Upper lobe of right lung (tissue), 1 donor: ENCODE measurements around the gene ORC3. TPM values are rescaled to one million over a fixed set of nuclear protein-coding genes. Genes with fewer than 3 reads are reported as not detected.
A peak's percentile ranks its signal among the peaks of the same experiment; 100 is the strongest.

Experiments
- ATAC-seq: fragments of 200-7000 bp; cut with Tn5 transposase; one replicate; pipeline ENCODE4 v1.9.1; 2020; ENCODE audit warnings: mild to moderate bottlenecking, moderate library complexity
- DNase-seq: peaks from one replicate; pipeline ENCODE4 v3.0.0-alpha.2; 2020
- H3K27ac ChIP-seq: fragments of 200-600 bp; one replicate; pipeline ENCODE4 v1.8.0; 2022
- H3K27me3 ChIP-seq: fragments of 200-600 bp; one replicate; pipeline ENCODE4 v1.8.0; 2022; ENCODE audit warnings: mild to moderate bottlenecking
- H3K36me3 ChIP-seq: fragments of 200-600 bp; one replicate; pipeline ENCODE4 v1.8.0; 2022
- H3K4me1 ChIP-seq: fragments of 200-600 bp; one replicate; pipeline ENCODE4 v1.8.0; 2022
- H3K4me3 ChIP-seq: fragments of 200-600 bp; one replicate; pipeline ENCODE4 v1.8.0; 2022; ENCODE audit warnings: mild to moderate bottlenecking
- H3K9me3 ChIP-seq: fragments of 200-600 bp; one replicate; pipeline ENCODE4 v1.8.0; 2022
- CTCF ChIP-seq: fragments of 200-600 bp; IDR thresholded peaks from one replicate; pipeline ENCODE4 v1.8.0; 2022; ENCODE audit warnings: antibody characterized with exemption
- intact Hi-C: fragments of 100-400 bp; cut with DNase I; formaldehyde crosslinking; loops from one replicate; pipeline ENCODE4 v1.11.0; 2022
- total RNA-seq: library from RNA; stranded (reverse); fragmentation: NEBNext Ultra II Directional; extraction: Animal tissue kit (Norgen Biotek cat#: 25700); gene quantifications from one replicate; pipeline ENCODE4 v1.2.1, GENCODE V29; 2021
- donor health status: DM: no; HTN: yes; CAD: no; lungs with severe emphysema.

ORC3 gene
- total RNA-seq, 1 donor from 2014 or later = 16.2 TPM

- ATAC-seq (no peak), DNase-seq (no peak)
- Histone ChIP-seq H3K36me3 (peaks cover 22% of the 10 kb centered on the region), H3K4me1 (no peaks in the 10 kb centered on the region), H3K27ac (no peak overlapping the region), H3K27me3 (no peaks in the 10 kb centered on the region), H3K9me3 (no peaks in the 10 kb centered on the region), H3K4me3 (no peak overlapping the region)
- intact Hi-C loops = no loop called here
- no peak for TF ChIP-seq CTCF
These were observed 77.1 kb downstream of the ORC3 start for GRCh38 chr6:87667032-87667431.

- Histone ChIP-seq H3K27ac (no peak overlapping the region), H3K36me3 (peaks cover 26% of the 10 kb centered on the region), H3K9me3 (no peaks in the 10 kb centered on the region), H3K4me1 (no peaks in the 10 kb centered on the region), H3K27me3 (no peaks in the 10 kb centered on the region), H3K4me3 (no peak overlapping the region)
- no peak for ATAC-seq
- DNase-seq = no peak
- TF ChIP-seq CTCF = no peak
- intact Hi-C loops = no loop called here
These were observed 78.1 kb downstream of the ORC3 start for GRCh38 chr6:87668013-87668412.

- TF ChIP-seq CTCF = no peak
- Histone ChIP-seq H3K4me3 (no peak overlapping the region), H3K4me1 (no peaks in the 10 kb centered on the region), H3K27me3 (no peaks in the 10 kb centered on the region), H3K9me3 (no peaks in the 10 kb centered on the region), H3K27ac (no peak overlapping the region), H3K36me3 (peaks cover 26% of the 10 kb centered on the region)
- ATAC-seq (no peak), DNase-seq (no peak)
- intact Hi-C loops = no loop called here
These were observed 79.1 kb downstream of the ORC3 start for GRCh38 chr6:87669051-87669450.

GRCh38 chr6:87670707-87671106 is 80.8 kb downstream of the ORC3 start:
- intact Hi-C loops = no loop called here
- no peak for DNase-seq
- Histone ChIP-seq H3K27me3 (no peaks in the 10 kb centered on the region), H3K36me3 (peaks cover 38% of the 10 kb centered on the region), H3K9me3 (no peaks in the 10 kb centered on the region), H3K4me3 (no peak overlapping the region), H3K4me1 (peaks cover 6% of the 10 kb centered on the region), H3K27ac (peak overlapping the region; percentile 11)
- TF ChIP-seq CTCF = no peak
- ATAC-seq = no peak

GRCh38 chr6:87671555-87672029 is 81.7 kb downstream of the ORC3 start:
- DNase-seq = no peak
- intact Hi-C loops = no loop called here
- peak; percentile 76 for ATAC-seq
- Histone ChIP-seq H3K9me3 (no peaks in the 10 kb centered on the region), H3K4me3 (no peak overlapping the region), H3K27me3 (no peaks in the 10 kb centered on the region), H3K27ac (no peak overlapping the region), H3K36me3 (peaks cover 41% of the 10 kb centered on the region), H3K4me1 (peaks cover 6% of the 10 kb centered on the region)
- no peak for TF ChIP-seq CTCF

GRCh38 chr6:87672641-87673040 is 82.7 kb downstream of the ORC3 start:
- ATAC-seq (no peak), DNase-seq (no peak)
- intact Hi-C loops = no loop called here
- peaks cover 46% of the 10 kb centered on the region for H3K36me3 ChIP-seq
- H3K4me3 ChIP-seq = no peak overlapping the region
- H3K4me1 ChIP-seq = peaks cover 6% of the 10 kb centered on the region
- no peak overlapping the region for H3K27ac ChIP-seq
- H3K9me3 ChIP-seq = no peaks in the 10 kb centered on the region
- TF ChIP-seq CTCF = no peak
- H3K27me3 ChIP-seq = no peaks in the 10 kb centered on the region
